HG03139 (cell line): Measurements from ENCODE around the gene TGFBI.

Experiments
- ATAC-seq: cut with Tn5 transposase; IDR thresholded peaks from one replicate; pipeline ENCODE4 v1.9.1; 2021; ENCODE audit not compliant: unreplicated experiment

TGFBI gene

DNA sequence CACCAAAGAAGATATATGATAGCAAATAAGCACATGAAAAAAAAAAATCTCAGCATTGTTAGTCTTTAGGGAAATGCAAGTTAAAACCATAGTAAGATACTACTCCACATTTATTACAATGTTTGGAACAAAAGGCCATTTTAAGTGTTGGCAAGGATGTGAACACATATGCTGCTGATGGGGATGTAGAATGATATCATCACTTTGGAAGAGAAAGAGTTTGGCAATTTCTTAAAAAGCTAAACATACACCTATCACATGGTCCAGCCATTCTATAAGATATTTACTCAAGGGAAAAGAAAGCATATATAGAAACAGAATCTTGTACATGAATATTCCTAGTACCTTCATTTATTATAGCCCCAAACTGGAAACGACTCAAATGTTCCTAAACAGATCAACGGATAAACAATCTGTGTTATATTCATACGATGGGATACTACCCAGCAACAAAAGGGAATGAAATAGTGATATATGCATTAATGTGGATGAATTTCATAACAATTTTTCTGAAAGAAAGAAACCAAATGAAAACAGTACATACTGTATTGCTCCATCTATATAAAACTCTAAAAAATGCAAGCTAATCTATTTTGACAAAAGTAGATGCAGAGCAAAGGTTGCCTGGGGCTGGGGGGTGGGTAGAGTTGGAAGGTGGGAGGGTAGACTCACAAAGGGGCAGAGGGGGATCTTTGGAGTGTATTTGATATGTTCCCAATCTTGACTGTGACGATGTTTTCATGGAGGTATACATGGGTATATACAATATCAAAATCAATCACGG is 58.2 kb downstream of the TGFBI start:
- ATAC-seq: no peak

DNA sequence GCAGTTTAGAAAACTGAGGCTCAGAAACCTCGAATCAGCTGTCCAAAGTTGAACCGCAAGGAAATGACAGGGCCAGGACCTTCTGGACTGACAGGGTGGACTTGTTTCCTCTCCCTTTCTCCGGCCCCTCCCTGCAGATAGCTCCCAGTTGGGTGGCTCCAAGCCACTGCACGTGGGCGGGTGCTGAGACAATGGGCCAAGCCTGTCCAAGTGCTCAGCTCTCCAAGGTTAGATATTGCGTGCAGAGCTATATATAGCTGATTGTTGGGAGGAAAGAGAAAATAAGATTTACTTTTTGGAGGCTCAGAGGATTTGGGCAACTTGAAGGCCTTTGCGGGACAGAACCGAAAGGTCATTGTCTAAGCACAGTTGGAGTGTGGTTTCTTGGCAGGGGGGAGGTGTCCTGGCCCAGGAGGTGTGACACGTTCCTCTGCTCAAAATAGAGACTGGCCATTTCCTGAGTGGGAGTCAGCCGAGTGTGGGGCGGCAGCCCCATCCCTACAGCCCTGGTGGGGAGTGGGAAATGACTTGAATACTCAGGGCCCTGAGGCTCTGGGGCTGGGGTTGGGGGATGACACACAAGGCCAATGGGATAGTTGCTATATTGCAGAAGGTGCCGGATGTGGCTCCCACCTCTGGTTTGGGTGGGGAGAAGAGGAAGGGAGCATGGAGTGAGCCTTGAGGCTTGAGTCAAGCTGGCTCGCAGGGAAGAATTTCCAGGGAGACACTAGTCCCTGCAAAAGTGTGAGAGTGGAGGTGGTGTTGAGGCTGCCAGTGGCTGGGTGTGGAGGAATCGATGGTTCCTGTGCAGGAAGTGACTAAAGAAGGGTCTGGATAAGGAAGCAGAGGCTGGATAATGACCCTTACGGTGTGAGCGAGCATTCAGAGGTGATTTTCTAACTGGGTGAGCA is 59.4 kb downstream of the TGFBI start:
- ATAC-seq: no peak

DNA sequence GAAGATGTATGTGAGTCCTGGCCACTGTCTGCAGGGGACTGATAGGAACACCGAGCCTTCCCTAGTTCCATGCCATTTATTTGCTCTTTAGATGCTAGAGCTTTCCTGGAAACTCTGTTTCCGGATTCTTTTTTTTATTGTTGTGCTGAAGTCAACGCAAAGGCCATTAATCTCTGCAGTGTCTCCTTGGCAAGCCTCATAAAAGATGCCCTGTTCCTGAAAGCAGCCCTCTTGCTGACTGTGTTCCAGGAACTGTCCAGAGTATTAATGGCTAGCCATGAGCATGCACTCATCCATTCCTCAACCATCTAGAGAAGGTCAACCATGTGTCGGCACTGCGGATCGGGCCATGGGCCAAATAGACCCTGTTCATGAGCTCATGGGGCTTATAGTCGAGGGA is 61.0 kb downstream of the TGFBI start:
- no peak for ATAC-seq

DNA sequence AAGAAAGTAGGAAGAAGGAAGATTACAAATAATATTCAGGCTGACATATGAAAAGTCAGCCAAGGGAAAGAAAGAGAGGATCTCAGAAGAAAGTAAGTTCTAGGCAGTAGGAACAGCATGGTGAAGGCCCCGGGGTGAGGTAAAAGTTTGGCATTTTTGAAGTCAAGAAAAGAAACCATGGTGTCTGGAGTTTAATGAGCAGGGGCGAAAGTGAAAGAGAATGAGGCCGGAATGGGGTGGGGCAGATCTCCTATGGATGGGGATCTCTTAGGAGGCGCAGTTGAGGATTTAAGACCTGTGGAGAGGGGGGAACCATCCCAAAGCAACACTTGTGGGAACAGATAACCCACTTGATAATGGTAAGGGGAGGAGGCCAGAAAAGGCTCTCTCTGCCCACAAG is 61.5 kb downstream of the TGFBI start:
- ATAC-seq: no peak

DNA sequence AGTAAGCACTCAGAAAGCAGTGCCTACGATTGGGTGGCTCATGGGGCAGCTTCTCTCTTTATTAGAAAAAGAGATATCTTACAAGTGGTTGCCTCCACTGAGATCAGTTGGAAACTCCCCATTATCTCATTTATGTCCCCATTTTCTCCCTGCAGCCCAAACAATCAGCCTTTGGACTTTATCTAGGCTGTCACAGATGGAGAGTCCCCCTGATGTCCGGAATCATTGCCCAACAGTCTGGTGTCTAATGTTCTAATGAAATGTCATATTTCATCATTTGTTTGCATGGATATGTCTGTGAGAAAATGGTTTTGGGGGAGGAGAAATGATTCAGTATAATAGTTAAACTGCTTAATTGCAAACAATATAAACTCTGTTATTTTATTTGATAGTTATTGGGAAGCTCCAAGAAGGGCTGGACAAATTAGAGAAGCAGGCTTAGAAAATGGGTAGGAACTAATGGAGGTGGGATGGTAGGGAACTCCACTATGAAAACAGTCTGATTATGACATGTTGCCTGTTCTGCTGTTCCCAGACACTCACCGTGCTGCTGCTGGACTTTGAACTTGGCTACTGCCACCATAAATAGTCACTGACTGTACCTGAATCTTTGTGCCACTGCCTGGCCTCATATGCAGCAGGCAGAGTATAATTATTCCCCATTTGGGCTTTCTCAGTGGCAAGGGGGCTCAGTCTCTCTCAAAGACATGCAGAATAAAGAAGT is 65.6 kb downstream of the TGFBI start:
- no peak for ATAC-seq

DNA sequence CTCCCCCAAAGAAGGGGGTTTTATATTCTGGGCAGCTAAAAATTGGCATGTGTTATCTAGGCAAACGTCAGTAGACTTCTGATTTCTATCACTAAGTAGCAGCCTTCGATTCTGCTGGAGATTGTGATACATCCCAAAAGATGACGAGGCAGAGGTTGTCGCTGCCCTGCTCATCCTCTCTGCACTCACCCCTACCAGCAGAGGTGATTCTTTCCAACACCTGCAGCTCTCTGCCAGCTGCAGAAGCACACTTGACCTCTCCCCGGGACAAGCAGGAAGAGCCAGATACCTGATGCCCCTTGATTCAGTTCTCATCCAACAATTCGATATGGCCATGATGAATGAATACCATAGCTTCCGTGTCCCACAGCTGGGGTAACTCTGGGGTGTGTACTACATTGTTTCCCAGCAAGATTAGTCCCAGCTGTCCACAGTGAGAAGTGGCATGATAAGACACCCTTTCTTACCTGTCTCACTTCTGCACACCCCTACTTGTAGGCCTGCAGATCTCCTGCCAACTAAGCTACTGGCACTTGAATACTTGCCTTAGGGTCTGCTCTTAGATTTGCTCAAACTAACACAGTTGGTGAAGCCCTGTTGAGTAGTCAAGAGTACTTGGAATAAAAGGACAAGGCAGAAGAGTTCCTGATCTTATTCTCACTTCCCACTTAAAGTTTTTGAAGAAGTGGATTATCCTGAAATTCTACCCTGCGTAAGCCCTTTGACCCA is 66.3 kb downstream of the TGFBI start:
- ATAC-seq: no peak

DNA sequence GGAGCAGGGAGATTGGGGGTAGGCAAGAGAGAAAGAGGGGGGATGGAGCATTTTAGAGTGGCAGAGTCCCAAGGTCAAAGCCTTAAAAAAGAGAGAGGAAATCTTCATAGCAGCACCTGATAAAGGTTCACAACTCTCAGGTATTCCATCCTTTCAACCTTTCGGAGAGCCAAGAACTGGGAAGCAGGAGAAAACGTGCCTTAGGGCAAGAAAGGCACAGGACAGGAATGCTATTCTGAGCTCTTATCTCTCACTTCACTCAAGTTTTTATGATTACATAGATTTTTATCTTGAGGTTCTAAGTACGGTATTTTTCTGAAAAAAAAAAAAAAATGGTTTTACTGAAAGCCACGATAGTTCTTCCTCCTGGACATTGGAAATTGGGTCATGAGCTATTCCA is 69.4 kb downstream of the TGFBI start:
- ATAC-seq: no peak

DNA sequence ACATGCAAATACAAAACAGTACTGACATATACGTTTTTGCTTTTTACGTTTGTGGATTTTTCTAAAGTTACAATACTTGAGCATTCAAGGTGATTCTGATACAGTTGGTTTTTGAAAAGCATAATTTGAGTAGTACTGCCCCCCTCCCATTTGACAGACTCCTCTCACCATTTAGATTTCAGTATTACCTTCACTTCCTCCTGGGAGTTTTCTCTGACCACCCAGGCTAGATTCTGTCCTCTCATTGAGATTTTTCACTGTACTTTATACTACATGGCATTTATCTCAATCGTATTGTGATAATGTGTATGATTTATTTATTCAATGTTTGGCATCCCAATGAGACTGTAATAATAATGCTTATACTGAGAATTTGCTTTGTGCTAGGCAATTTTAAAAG is 71.1 kb downstream of the TGFBI start:
- ATAC-seq: no peak

DNA sequence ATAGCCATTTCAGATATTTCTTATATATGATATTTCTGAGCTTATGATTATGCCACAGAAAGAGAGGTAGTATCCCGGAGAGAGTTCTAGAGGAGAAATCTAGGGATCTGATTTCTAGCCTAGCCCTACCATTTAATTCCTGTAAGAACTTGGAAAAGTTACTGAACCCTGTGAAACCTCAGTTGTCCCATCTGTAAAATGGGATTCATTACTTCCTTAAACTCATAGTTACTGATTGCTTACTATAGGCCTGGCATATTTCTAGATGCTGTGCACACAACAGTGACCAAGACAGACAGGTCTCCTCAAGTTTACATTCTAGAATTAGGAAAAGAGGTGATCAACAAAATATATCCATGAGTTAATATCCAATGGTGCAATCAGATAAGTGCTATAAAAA is 73.1 kb downstream of the TGFBI start:
- ATAC-seq: no peak

DNA sequence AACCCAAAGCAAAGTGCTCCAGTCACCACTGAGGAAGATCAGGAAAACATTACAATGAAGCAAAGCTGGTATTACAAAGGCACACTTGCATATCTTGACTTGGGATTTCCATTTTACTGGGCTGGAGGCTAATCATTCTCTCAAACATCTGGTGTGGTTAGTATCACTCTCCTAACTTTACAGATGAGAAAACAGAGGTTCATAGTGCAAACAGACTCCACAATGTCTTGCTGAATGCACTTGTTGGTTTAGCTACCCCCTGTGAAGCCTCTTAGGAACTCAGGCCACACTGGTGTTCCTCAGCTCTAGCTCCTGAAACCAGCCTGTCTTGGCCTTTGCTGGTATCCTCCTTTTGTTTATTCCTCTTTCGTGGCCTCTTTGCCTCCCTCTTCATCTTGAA is 74.3 kb downstream of the TGFBI start:
- peak; percentile 63 for ATAC-seq

DNA sequence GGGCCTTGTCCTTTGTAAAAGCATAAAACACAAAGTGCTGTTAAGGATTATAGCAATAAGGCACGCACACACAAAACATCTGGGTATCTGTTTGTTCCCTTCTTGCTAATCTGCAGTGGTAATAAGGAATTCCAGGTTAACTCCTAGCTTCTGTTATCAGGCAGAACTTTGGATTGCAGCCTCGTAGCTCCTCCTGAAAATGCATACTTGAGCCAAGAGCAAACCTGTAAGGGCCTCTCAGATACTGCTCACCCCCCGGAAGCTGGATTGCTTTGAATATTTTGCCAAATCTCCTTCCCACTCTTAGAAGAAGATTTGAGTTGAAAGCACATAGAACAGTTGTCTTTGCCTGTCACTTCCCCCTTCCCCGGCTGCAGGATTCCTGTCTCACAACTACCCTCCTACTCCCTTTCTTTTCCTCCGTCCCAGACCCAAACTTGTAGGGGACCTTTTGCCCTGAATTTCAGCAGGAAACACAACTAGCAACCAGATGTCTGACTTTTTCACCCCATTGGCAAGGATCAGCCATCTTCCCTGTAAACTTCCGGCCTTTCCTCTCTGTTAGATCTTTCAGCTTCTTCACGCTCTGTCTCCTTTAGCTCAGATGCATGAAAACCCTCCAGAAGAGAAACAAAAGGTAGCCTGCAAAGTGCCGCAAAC is 75.6 kb downstream of the TGFBI start:
- no peak for ATAC-seq

DNA sequence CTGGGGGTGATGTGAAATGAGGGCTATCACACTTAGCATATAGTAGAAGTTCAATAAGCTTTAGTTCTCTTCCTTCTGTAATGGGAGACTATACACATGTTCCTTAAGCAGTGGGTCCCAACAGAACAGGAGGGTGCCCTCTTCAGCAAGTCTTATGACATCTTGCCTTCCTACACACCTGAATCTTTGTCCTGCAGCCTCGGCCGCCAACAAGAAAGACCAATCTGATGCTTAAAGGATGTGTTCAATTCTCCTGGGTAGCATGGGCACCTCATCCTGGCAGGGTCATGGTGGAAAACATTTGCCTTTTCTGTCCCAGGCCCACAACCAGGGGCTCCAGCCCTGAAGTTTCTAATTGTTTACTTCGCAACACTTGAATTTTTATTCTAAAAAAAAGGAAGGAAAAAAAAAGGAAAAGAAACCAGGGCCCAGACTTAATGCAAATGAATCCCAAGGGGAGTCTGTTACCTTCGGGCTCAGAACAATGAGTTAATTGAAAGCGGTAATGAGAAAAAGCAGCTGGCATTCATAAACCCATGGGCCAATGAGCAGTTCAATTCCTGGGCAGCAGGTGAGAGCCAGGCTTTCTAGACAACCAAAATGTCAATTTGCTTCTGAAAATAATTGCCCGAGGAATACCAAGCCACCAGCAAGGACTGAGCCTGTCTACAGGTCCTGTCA is 77.7 kb downstream of the TGFBI start:
- ATAC-seq: no peak

DNA sequence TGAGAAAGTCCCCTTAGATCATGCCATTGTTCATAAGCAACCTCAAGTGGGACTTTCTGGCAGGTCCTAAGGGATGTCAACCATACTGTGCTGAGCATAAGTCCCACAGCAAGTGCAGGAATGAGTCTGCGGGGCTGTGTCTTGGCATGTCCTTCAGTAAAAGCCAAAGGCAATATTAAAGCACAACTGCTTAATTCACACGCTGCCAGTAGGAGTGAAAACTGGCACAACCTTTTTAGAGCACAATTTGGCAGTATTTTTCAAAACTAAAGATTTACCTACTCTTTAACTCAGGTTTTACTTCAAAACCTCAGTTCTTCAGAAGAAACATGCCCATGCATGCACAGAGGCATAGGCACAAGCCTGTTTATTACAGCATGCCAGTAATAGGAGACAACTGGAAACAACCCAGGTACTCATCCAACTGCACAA is 79.4 kb downstream of the TGFBI start:
- no peak for ATAC-seq

DNA sequence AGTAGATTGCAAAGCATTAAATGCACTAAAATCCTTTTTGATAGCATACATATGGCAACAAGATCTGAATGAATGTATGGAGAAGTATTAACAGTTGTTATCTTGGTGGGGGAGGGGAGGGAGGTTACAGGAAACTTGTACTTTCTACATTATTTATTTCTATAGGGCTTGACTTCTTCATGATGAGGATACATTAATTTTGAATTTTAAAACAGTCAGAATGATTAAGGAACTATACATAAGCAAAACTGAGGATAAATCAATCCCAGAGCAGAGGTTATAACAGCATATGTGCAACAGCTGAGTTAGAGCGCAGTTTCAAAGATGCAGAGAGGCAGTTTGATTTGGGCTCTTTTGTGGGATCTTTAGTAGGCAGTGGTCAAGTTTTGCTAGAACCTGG is 80.0 kb downstream of the TGFBI start:
- ATAC-seq: no peak

DNA sequence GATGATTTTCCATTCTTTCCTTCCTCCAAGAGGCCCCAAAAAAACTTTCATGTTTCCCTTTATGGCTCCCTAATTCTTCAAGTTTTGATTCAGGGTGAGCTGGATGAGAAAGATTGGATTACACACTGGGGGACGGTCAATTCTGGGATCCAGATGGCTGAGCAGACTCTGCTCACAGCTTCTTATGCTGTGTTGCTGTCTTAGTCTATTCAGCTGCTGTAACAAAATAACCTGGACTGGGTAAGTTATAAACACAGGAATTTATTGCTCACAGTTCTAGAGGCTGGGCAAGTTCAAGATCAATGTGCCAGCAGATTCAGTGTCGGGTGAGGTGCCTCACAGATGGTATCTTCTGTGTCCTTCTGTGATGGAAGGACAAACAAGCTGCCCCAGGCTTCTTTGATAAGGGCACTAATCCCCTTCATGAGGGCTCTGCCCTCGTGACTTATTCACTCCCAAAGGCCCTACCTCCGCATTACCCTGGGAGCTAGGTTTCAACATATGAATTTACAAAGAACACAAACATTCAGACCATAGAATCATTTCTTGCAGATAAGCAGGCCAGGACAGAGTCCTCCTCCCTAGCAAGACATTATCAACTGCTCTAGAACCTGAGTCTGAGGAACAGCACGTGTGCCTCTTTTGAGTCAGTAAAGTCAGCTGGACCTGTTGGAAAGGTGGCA is 80.8 kb downstream of the TGFBI start:
- no peak for ATAC-seq
